Esophagus squamous epithelium (tissue), 5 donors: Measurements from ENCODE around the gene POU2F1. TPM values are rescaled to one million over a fixed set of nuclear protein-coding genes. Genes with fewer than 3 reads are reported as not detected.

Source experiments
- DNase-seq: peaks from one replicate; lab custom pipeline; 2025; lab: John Stamatoyannopoulos, UW
- H3K27ac ChIP-seq, 4 donors: fragments of 200-600 bp; sonication (generic); one replicate each; pipeline ENCODE4 v1.5.1; 2016 to 2019; ENCODE audit warnings: mild to moderate bottlenecking in 1 of 4
- H3K27me3 ChIP-seq, 4 donors: fragments of 200-600 bp; sonication (generic); 1 replicate in 3 of 4; 2 replicates in 1 of 4; pipeline versions ENCODE4 v1.5.1 to v1.6.0; 2017 to 2021; ENCODE audit warnings: antibody characterized with exemption in 1 of 4
- H3K36me3 ChIP-seq, 3 donors: fragments of 200-600 bp; sonication (generic); one replicate each; pipeline ENCODE4 v1.5.1; 2016 to 2019
- H3K4me1 ChIP-seq, 3 donors: fragments of 200-600 bp; sonication (generic); one replicate each; pipeline ENCODE4 v1.5.1; 2017 to 2019
- H3K4me3 ChIP-seq, 4 donors: fragments of 200-600 bp; sonication (generic); 1 replicate in 3 of 4; 2 replicates in 1 of 4; pipeline ENCODE4 v1.5.1; 2016 to 2019; ENCODE audit warnings: mild to moderate bottlenecking in 2 of 4, moderate library complexity in 1 of 4
- H3K9me3 ChIP-seq, 3 donors: fragments of 200-600 bp; sonication (generic); one replicate each; pipeline ENCODE4 v1.5.1; 2016 to 2019
- CTCF ChIP-seq, 6 experiments: fragments of 450-650 bp in 4 of 6; fragments of 200-600 bp in 2 of 6; sonication (generic) in 2 of 6; IDR thresholded peaks; one replicate each; pipeline ENCODE4 v1.5.1; 2016 to 2019; ENCODE audit warnings: antibody characterized with exemption in 6 of 6, mild to moderate bottlenecking in 4 of 6, moderate library complexity in 4 of 6
- POLR2A ChIP-seq, 4 donors: fragments of 450-650 bp; IDR thresholded peaks; one replicate each; pipeline ENCODE4 v1.6.1; 2017; ENCODE audit warnings: antibody characterized with exemption in 4 of 4, mild to moderate bottlenecking in 4 of 4, moderate library complexity in 3 of 4
- WGBS, 2 donors: methylation state at CpG; one replicate each; pipeline ENCODE4 v1.1.5; 2018; 5-methylcytosine and 5-hydroxymethylcytosine counted together
- intact Hi-C: fragments of 100-400 bp; cut with DNase I; formaldehyde crosslinking; loops from one replicate; pipeline ENCODE4 v1.15.0; 2022
- total RNA-seq, 4 donors: library from RNA; depleted of rRNA; stranded (reverse); fragments of >200 nt; gene quantifications; one replicate each; pipeline ENCODE4 v1.1.0, GENCODE V29; 2016
- donor health status: DM: yes; HTN: yes; CAD: no.

Gene POU2F1
- total RNA-seq, 4 donors from 2014 or later, result 7.8 to 10.5 (median 9.2) TPM

GRCh38 chr1:167446966-167447365 lies 226.3 kb downstream of the POU2F1 start:
- intact Hi-C loops, result loop anchor here (10.0 kb wide), 1 partner anchor 382 kb away; no protein-coding TSS in a partner anchor
- WGBS, 2 donors, result 68 to 74% methylated on average over 3 of the region's 3 CpGs
- TF ChIP-seq POLR2A (IDR thresholded peaks at IDR 0.05), result no peak
- no peak for TF ChIP-seq CTCF (IDR thresholded peaks at IDR 0.05)
- H3K27me3 ChIP-seq, result no peaks in the 10 kb centered on the region
- no peaks in the 10 kb centered on the region for H3K36me3 ChIP-seq
- H3K4me3 ChIP-seq, result no peak overlapping the region
- H3K9me3 ChIP-seq, result no peaks in the 10 kb centered on the region
- DNase-seq, result no peak
- H3K4me1 ChIP-seq, result peaks cover 0 to 19% (median 5%) of the 10 kb centered on the region in 3 donors
- H3K27ac ChIP-seq, result peak overlapping the region in 3 of 4 donors; percentile 26 to 71 (median 45)

GRCh38 chr1:167447521-167448136 lies 226.9 kb downstream of the POU2F1 start:
- Histone ChIP-seq H3K4me1 (peaks cover 0 to 13% (median 5%) of the 10 kb centered on the region in 3 donors), H3K27ac (peak overlapping the region; percentile 26 to 71 (median 50)), H3K36me3 (no peaks in the 10 kb centered on the region), H3K27me3 (no peaks in the 10 kb centered on the region), H3K9me3 (no peaks in the 10 kb centered on the region), H3K4me3 (peak overlapping the region in 1 of 4 donors; percentile 32)
- no peak for DNase-seq
- intact Hi-C loops, result loop anchor here (10.0 kb wide), 1 partner anchor 383 kb away; no protein-coding TSS in a partner anchor
- WGBS, 2 donors, result 27 to 32% methylated on average over 6 to 8 of the region's 10 CpGs
- no peak for TF ChIP-seq CTCF (IDR thresholded peaks at IDR 0.05)
- TF ChIP-seq POLR2A (IDR thresholded peaks at IDR 0.05), result peak in 1 of 4 donors; percentile 37

- intact Hi-C loops, result no loop called here
- Histone ChIP-seq H3K9me3 (no peaks in the 10 kb centered on the region), H3K4me3 (no peak overlapping the region), H3K27ac (no peak overlapping the region), H3K4me1 (peaks cover 7 to 27% (median 7%) of the 10 kb centered on the region in 3 donors), H3K36me3 (no peaks in the 10 kb centered on the region), H3K27me3 (no peaks in the 10 kb centered on the region)
- no peak for DNase-seq
- TF ChIP-seq CTCF (IDR thresholded peaks at IDR 0.05) (no peak), POLR2A (IDR thresholded peaks at IDR 0.05) (no peak)
- WGBS, 2 donors, result 57 to 73% methylated on average over 4 to 5 of the region's 5 CpGs
Observed at GRCh38 chr1:167450843-167451242, 230.2 kb downstream of the POU2F1 start.

GRCh38 chr1:167452483-167452882 lies 231.8 kb downstream of the POU2F1 start:
- no peak overlapping the region for H3K4me3 ChIP-seq
- H3K27ac ChIP-seq, result no peak overlapping the region
- no peak for DNase-seq
- no peaks in the 10 kb centered on the region for H3K36me3 ChIP-seq
- peaks cover 5 to 26% (median 7%) of the 10 kb centered on the region in 3 donors for H3K4me1 ChIP-seq
- 78 to 88% methylated on average over 7 to 8 of the region's 8 CpGs for WGBS, 2 donors
- intact Hi-C loops, result no loop called here
- H3K27me3 ChIP-seq, result no peaks in the 10 kb centered on the region
- H3K9me3 ChIP-seq, result no peaks in the 10 kb centered on the region
- TF ChIP-seq CTCF (IDR thresholded peaks at IDR 0.05) (no peak), POLR2A (IDR thresholded peaks at IDR 0.05) (no peak)

- WGBS, 2 donors, result 70 to 81% methylated on average over 6 of the region's 6 CpGs
- intact Hi-C loops, result no loop called here
- H3K27ac ChIP-seq, result no peak overlapping the region
- H3K4me3 ChIP-seq, result no peak overlapping the region
- TF ChIP-seq CTCF (IDR thresholded peaks at IDR 0.05) (no peak), POLR2A (IDR thresholded peaks at IDR 0.05) (no peak)
- no peaks in the 10 kb centered on the region for H3K9me3 ChIP-seq
- no peak for DNase-seq
- peaks cover 5 to 20% (median 7%) of the 10 kb centered on the region in 3 donors for H3K4me1 ChIP-seq
- no peaks in the 10 kb centered on the region for H3K27me3 ChIP-seq
- H3K36me3 ChIP-seq, result no peaks in the 10 kb centered on the region
Observed at GRCh38 chr1:167453123-167453522, 232.4 kb downstream of the POU2F1 start.
